GM12892 (cell line): ENCODE data around the gene CIB1.
A peak's percentile ranks its signal among the peaks of the same experiment; 100 is the strongest.

Experiments used
- POLR2A ChIP-seq: IDR thresholded peaks from 2 replicates; pipeline ENCODE4 v1.6.1; 2011; ENCODE audit warnings: low read depth, low read length, control low read depth
- POLR2AphosphoS5 ChIP-seq: IDR thresholded peaks from 2 replicates; pipeline ENCODE4 v1.6.1; 2011; ENCODE audit warnings: low read depth, low read length, control low read depth
- TAF1 ChIP-seq: IDR thresholded peaks from 2 replicates; pipeline ENCODE4 v1.6.1; 2011; ENCODE audit warnings: low read depth, mild to moderate bottlenecking, control low read depth, low read length, borderline replicate concordance

GRCh38 chr15:90201130-90201943 lies 32.4 kb downstream of the CIB1 start, which contains the start of gene SEMA4B:
- peak; percentile 62; the same call in 1 of the 2 replicates for TF ChIP-seq POLR2A
- TF ChIP-seq POLR2AphosphoS5, result 0 out of 2 replicates have a peak, but pooled peaks have one; percentile 15
- no peak for TF ChIP-seq TAF1
